Right lobe of liver (tissue), 6 donors: ENCODE measurements around the gene MYH14. TPM values are rescaled to one million over a fixed set of nuclear protein-coding genes. Genes with fewer than 3 reads are reported as not detected.

Source experiments
- ATAC-seq, 4 donors: fragments of 200-7000 bp; cut with Tn5 transposase; one replicate each; pipeline ENCODE4 v1.9.1; 2020; ENCODE audit warnings: mild to moderate bottlenecking in 4 of 4, moderate library complexity in 4 of 4
- DNase-seq, 3 donors: peaks; one replicate each; pipeline ENCODE4 v3.0.0-alpha.2; 2020
- H3K27ac ChIP-seq, 3 donors: fragments of 200-600 bp; one replicate each; pipeline ENCODE4 v1.8.0; 2022
- H3K27me3 ChIP-seq, 2 donors: fragments of 200-600 bp; one replicate each; pipeline ENCODE4 v1.8.0; 2022
- H3K36me3 ChIP-seq, 4 donors: fragments of 200-600 bp; sonication (generic) in 1 of 4; one replicate each; pipeline versions ENCODE4 v1.5.1 to v1.8.0; 2017 to 2022; ENCODE audit warnings: control low read depth in 1 of 4
- H3K4me1 ChIP-seq, 4 donors: fragments of 200-600 bp; sonication (generic) in 1 of 4; one replicate each; pipeline versions ENCODE4 v1.5.1 to v1.8.0; 2017 to 2022; ENCODE audit warnings: control low read depth in 1 of 4
- H3K4me3 ChIP-seq, 3 donors: fragments of 200-600 bp; one replicate each; pipeline ENCODE4 v1.8.0; 2022
- H3K9me3 ChIP-seq, 4 donors: fragments of 200-600 bp; sonication (generic) in 1 of 4; one replicate each; pipeline versions ENCODE4 v1.5.1 to v1.8.0; 2017 to 2022; ENCODE audit warnings: control low read depth in 1 of 4
- POLR2A ChIP-seq: fragments of 450-650 bp; IDR thresholded peaks from one replicate; pipeline ENCODE4 v1.6.1; 2017; ENCODE audit warnings: antibody characterized with exemption, mild to moderate bottlenecking
- WGBS: methylation state at CpG from one replicate; pipeline ENCODE4 v1.1.6; 2018; ENCODE audit warnings: low coverage, low lambda C conversion rate; ENCODE audit not compliant: insufficient coverage; ENCODE audit errors: missing lambda C conversion rate; 5-methylcytosine and 5-hydroxymethylcytosine counted together
- intact Hi-C, 2 donors: fragments of 100-400 bp; cut with DNase I; formaldehyde crosslinking; loops; one replicate each; pipeline versions ENCODE4 v1.11.2 to v1.14.1; 2022
- total RNA-seq, 6 experiments: library from RNA; depleted of rRNA in 2 of 6; stranded (reverse); fragments of >200 nt in 2 of 6; fragmentation: NEBNext Ultra II Directional in 3 of 6; extraction: Animal tissue kit (Norgen Biotek cat#: 25700) in 3 of 6; gene quantifications; one replicate each; pipeline versions ENCODE4 v1.1.0 to v1.2.4, GENCODE V29; 2016 to 2023
- TF ChIP-seq, protein P1 (sequence below), 4 donors: fragments of 200-600 bp in 3 of 4; fragments of 450-650 bp in 1 of 4; IDR thresholded peaks; one replicate each; pipeline versions ENCODE4 v1.5.1 to v1.8.0; 2016 to 2022; ENCODE audit warnings: antibody characterized with exemption in 4 of 4, mild to moderate bottlenecking in 2 of 4
- donor health status: DM: no; HTN: yes; CAD: no.
- donor health status: DM: no; HTN: no; CAD: no.
- donor health status: DM: no; HTN: no; CAD: no.
- donor health status: DM: no; HTN: yes; CAD: no.
- donor health status: DM: no; HTN: yes; CAD: no.

Gene MYH14
- total RNA-seq, 6 experiments from 2014 or later: 49.1 to 89.0 (median 65.8) TPM

DNA sequence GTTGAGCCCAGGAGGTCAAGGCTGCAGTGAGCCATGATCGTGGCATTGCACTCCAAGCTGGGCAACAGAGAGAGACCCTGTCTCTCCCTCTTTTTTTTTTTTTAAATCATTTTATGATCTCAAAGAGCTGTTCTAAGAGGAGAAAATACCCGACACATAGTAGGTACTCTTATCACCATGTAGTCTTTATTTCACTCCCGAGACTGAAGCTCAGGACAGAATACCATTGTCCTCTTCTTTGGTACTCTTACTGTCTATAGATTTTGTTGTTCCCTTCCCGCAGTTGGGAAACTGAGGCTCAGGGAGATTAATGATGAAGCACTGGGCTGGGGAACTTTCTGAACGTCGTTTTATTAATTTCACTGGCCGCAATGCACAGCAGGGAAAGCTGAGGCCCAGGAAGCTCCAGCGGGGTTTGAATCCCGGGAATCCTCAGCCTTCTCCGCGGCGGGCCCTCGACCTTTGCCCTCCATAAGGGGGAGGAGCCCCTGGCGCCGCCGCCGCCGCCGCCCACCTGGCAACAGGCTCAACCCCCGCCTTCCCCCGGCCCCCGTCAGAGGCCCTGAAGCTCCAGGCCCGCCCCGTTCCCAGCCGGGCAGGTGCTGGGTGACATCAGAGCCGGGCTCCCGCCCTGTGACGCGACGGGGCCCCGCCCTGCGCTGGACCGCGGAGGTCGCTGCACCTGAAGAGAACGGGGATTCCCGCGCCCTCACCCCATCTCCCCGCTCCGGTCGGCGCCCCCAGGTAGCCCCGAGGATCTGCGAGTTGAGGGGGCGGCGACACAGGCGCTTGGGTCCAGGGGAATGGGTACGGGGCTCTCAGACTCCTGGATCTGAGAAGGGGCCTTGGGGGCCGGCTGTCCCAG is 1.6 kb downstream of the MYH14 start:
- peak; percentile 42 for TF ChIP-seq POLR2A
- TF ChIP-seq, protein P1, sequence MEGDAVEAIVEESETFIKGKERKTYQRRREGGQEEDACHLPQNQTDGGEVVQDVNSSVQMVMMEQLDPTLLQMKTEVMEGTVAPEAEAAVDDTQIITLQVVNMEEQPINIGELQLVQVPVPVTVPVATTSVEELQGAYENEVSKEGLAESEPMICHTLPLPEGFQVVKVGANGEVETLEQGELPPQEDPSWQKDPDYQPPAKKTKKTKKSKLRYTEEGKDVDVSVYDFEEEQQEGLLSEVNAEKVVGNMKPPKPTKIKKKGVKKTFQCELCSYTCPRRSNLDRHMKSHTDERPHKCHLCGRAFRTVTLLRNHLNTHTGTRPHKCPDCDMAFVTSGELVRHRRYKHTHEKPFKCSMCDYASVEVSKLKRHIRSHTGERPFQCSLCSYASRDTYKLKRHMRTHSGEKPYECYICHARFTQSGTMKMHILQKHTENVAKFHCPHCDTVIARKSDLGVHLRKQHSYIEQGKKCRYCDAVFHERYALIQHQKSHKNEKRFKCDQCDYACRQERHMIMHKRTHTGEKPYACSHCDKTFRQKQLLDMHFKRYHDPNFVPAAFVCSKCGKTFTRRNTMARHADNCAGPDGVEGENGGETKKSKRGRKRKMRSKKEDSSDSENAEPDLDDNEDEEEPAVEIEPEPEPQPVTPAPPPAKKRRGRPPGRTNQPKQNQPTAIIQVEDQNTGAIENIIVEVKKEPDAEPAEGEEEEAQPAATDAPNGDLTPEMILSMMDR (IDR thresholded peaks at IDR 0.05): no peak
- intact Hi-C loops: no loop called here
- Histone ChIP-seq H3K27ac (peak overlapping the region in 2 of 3 donors; percentile 80 to 85), H3K9me3 (no peaks in the 10 kb centered on the region), H3K27me3 (no peaks in the 10 kb centered on the region), H3K36me3 (no peaks in the 10 kb centered on the region), H3K4me3 (peak overlapping the region; percentile 43 to 67 (median 61)), H3K4me1 (peaks cover 0 to 15% (median 7%) of the 10 kb centered on the region in 4 donors)
- ATAC-seq (peak; percentile 85 to 89 (median 86)), DNase-seq (peak; percentile 94 to 97 (median 96))
- WGBS: 7% methylated on average over 14 of the region's 49 CpGs

DNA sequence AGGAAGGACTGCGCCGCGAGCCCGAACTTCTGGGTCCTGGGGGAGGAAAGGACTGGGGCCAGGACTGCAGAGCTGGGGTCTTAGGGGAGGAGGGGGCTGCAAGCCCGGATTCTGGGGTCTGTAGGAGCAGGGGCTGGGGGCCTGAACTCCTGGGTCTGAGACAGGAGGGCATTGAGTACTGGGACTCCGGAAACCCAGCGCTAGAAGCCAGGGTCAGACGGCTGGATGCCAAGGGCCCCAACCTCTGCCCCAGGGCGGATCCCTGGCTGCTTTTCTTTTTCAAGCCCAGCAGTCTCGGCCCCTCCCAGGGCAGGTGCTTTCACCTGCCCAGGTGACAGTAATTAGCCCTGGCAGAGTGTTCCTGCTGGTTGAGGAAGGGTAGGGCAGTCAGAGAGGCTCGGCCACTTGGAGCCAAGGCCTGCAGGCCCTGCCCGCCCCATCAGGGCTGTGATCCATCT is 2.3 kb downstream of the MYH14 start:
- Histone ChIP-seq H3K4me3 (peak overlapping the region; percentile 43 to 61 (median 56)), H3K36me3 (peaks cover 0 to 1% (median under 1%) of the 10 kb centered on the region in 4 donors), H3K27me3 (no peaks in the 10 kb centered on the region), H3K27ac (peak overlapping the region in 2 of 3 donors; percentile 66 to 85), H3K9me3 (no peaks in the 10 kb centered on the region), H3K4me1 (peaks cover 0 to 15% (median 7%) of the 10 kb centered on the region in 4 donors)
- ATAC-seq (peak; percentile 20 to 45 (median 23)), DNase-seq (peak; percentile 39 to 80 (median 70))
- 6% methylated on average over 3 of the region's 12 CpGs for WGBS
- intact Hi-C loops: no loop called here
- TF ChIP-seq POLR2A: no peak
- TF ChIP-seq, protein P1 (IDR thresholded peaks at IDR 0.05): no peak

DNA sequence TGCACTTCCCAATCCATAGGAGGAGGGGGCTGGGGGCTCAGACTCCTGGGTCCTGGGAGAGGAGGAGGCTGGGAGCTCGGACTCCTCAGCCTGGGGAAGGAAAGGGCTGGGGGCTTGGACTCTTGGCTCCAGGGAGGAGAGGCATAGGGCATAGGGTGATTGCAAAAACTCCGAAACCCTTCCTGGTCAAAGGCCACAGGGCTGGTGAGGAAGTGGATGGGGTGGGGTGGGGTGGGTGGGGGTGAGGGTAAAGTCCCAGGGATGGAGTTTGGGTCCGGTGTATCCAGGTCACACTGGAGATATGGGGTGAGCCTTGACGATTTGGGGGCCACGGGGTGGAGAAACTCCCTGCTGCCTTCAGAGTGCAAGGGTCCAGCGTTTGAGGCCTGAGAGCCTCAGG is 2.8 kb downstream of the MYH14 start:
- peak overlapping the region in 2 of 3 donors; percentile 43 to 56 for H3K4me3 ChIP-seq
- DNase-seq: no peak

DNA sequence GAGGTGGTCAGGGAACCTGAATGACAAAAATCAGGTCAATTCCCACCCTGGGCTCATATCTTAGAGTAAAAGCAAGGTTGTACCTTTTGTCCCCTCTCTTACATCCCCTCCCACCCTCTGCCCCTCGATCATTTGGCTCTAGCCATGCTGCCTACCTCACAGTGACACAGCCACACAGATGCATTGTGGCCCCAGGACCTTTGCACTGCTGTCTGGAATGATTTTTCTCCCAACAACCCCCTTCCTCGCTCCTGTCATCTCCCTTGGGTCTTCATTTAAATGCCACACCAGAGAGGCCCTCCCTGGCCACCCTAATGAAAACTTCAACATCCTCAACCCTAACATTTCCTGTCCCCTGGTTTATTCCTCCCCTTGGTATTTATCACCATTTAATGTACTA is 4.3 kb downstream of the MYH14 start:
- ATAC-seq (no peak), DNase-seq (no peak)
- Histone ChIP-seq H3K27ac (no peak overlapping the region), H3K36me3 (peaks cover 0 to 11% (median 4%) of the 10 kb centered on the region in 4 donors), H3K9me3 (no peaks in the 10 kb centered on the region), H3K4me1 (peaks cover 0 to 15% (median 7%) of the 10 kb centered on the region in 4 donors), H3K27me3 (no peaks in the 10 kb centered on the region), H3K4me3 (no peak overlapping the region)
- 59% methylated on average over 2 of the region's 2 CpGs for WGBS
- intact Hi-C loops: no loop called here
- TF ChIP-seq, protein P1 (IDR thresholded peaks at IDR 0.05): no peak
- TF ChIP-seq POLR2A: no peak

More for the DNA sequence above, 2.8 kb downstream of the MYH14 start:
- peak in 1 of 4 donors; percentile 8 for ATAC-seq
- 34% methylated on average over 6 of the region's 6 CpGs for WGBS
- intact Hi-C loops: no loop called here
- TF ChIP-seq, protein P1 (IDR thresholded peaks at IDR 0.05): no peak
- no peak for TF ChIP-seq POLR2A
- peak overlapping the region in 2 of 3 donors; percentile 66 to 85 for H3K27ac ChIP-seq
- no peaks in the 10 kb centered on the region for H3K27me3 ChIP-seq
- H3K36me3 ChIP-seq: peaks cover 0 to 6% (median 3%) of the 10 kb centered on the region in 4 donors
- H3K4me1 ChIP-seq: peaks cover 0 to 15% (median 7%) of the 10 kb centered on the region in 4 donors
- H3K9me3 ChIP-seq: no peaks in the 10 kb centered on the region
